HG02973 (cell line): Measurements from ENCODE around the gene CCPG1.

ENCODE experiments used
- ATAC-seq: cut with Tn5 transposase; IDR thresholded peaks from one replicate; pipeline ENCODE4 v1.9.1; 2021; ENCODE audit warnings: moderate library complexity; ENCODE audit not compliant: unreplicated experiment

The CCPG1 gene

DNA sequence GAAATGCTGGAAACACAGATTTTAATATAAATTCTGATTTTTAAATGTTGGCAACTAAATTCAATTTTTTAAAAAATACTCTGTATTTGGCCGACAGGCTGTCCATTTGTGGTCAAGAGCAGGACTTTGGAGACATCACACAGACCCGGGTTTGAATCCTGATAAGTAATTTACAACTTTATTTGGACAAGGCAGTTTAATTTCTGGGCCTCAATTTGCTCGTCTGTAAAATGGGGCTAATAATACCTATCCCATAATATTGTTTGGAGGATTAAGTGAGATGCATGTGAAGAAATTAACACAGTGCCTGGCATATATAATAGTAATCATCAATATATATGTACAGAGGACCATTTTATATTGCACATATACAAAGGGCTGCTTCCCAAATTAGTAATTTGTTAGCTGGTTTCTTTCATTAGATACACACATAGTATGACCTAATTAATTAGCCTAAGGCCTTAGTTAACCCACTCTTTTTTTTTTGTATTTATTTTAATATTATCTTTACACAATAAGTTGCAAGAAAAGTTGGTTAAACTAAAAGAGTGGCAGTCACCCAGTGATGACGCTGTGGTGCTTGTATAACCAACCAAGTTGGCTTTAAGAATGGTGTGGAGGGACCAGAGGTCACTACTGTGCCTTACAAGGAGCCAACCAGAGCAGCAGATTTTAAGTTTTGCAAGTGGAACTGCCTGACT lies 88.5 kb downstream of the CCPG1 start:
- no peak for ATAC-seq

- peak; percentile 87 for ATAC-seq
Observed at GRCh38 chr15:55318588-55319494, 89.3 kb downstream of the CCPG1 start, which contains the start of the genes PIGB and PIGBOS1. Gene PIGB (plus strand): TSS chr15:55319222. CDS start chr15:55319251, 29 bp downstream. Gene PIGBOS1 (minus strand): TSS chr15:55319123. CDS start chr15:55317792, 1,331 bp downstream.
